Stomach (tissue), 9 donors: Measurements from ENCODE around the gene TYMS. TPM values are rescaled to one million over a fixed set of nuclear protein-coding genes. Genes with fewer than 3 reads are reported as not detected.
A peak's percentile ranks its signal among the peaks of the same experiment; 100 is the strongest.

ENCODE experiments used
- DNase-seq, 2 donors: peaks; one replicate each; pipeline versions ENCODE4 v3.0.0 to v3.0.0-alpha.2; 2013 to 2019
- H3K27ac ChIP-seq, 5 donors: fragments of 200-600 bp in 4 of 5; sonication (generic) in 4 of 5; one replicate each; pipeline ENCODE4 v1.5.1; 2013 to 2019; ENCODE audit warnings: mild to moderate bottlenecking in 1 of 5, moderate library complexity in 1 of 5
- H3K27me3 ChIP-seq, 3 donors: fragments of 200-600 bp; sonication (generic); one replicate each; pipeline ENCODE4 v1.5.1; 2017 to 2019; ENCODE audit warnings: mixed run types in 1 of 3
- H3K36me3 ChIP-seq, 4 donors: fragments of 200-600 bp; sonication (generic); 1 replicate in 3 of 4; 2 replicates in 1 of 4; pipeline ENCODE4 v1.5.1; 2016 to 2019
- H3K4me1 ChIP-seq, 4 donors: fragments of 200-600 bp; sonication (generic); one replicate each; pipeline ENCODE4 v1.5.1; 2016 to 2019
- H3K4me3 ChIP-seq, 4 donors: fragments of 200-600 bp; sonication (generic) in 3 of 4; one replicate each; pipeline ENCODE4 v1.5.1; 2016 to 2019; ENCODE audit warnings: mild to moderate bottlenecking in 1 of 4
- H3K9me3 ChIP-seq, 4 donors: fragments of 200-600 bp; sonication (generic); one replicate each; pipeline ENCODE4 v1.5.1; 2016 to 2019
- EP300 ChIP-seq: sonication (generic); formaldehyde crosslinking; IDR thresholded peaks from one replicate; pipeline ENCODE4 v1.6.1; 2017; ENCODE audit warnings: antibody characterized with exemption
- POLR2A ChIP-seq, 4 donors: fragments of 450-650 bp; IDR thresholded peaks; one replicate each; pipeline ENCODE4 v1.6.1; 2016; ENCODE audit warnings: antibody characterized with exemption in 4 of 4, control low read depth in 2 of 4, mild to moderate bottlenecking in 1 of 4, moderate library complexity in 1 of 4
- POLR2AphosphoS5 ChIP-seq, 3 donors: sonication (generic); formaldehyde crosslinking; IDR thresholded peaks; one replicate each; pipeline ENCODE4 v1.6.1; 2016; ENCODE audit warnings: antibody characterized with exemption in 3 of 3
- WGBS, 5 donors: extraction: QIAGEN DNeasy Blood & Tissue Kit in 3 of 5; methylation state at CpG; one replicate each; pipeline versions ENCODE4 v1.1.5 to v1.1.7; 2013 to 2018; 5-methylcytosine and 5-hydroxymethylcytosine counted together
- intact Hi-C: fragments of 100-400 bp; cut with DNase I; formaldehyde crosslinking; loops from one replicate; pipeline ENCODE4 v1.15.1; 2023; ENCODE audit warnings: low total_unique reads
- polyA plus RNA-seq, 3 donors: library from polyadenylated mRNA; stranded (reverse); fragments of 200-250 nt; gene quantifications; one replicate each; pipeline ENCODE4 v1.2.3, GENCODE V29; 2013
- total RNA-seq, 5 donors: library from RNA; depleted of rRNA; stranded (reverse); fragments of >200 nt; gene quantifications; one replicate each; pipeline versions ENCODE4 v1.1.0 to v1.2.3, GENCODE V29; 2014 to 2016
- TF ChIP-seq, protein P1 (sequence below), 7 experiments: fragments of 450-650 bp in 4 of 7; fragments of 200-600 bp in 3 of 7; sonication (generic) in 3 of 7; IDR thresholded peaks; one replicate each; pipeline ENCODE4 v1.5.1; 2016 to 2019; ENCODE audit warnings: antibody characterized with exemption in 7 of 7, control low read depth in 2 of 7, mild to moderate bottlenecking in 1 of 7
- donor health status: healthy with polysubstance abuse.
- donor health status: Bipolar disorder and iron deficiency.
- donor health status: healthy.

Gene TYMS
- total and polyA plus RNA-seq, 8 donors: 1.2 to 17.1 (median 8.1) TPM

DNA sequence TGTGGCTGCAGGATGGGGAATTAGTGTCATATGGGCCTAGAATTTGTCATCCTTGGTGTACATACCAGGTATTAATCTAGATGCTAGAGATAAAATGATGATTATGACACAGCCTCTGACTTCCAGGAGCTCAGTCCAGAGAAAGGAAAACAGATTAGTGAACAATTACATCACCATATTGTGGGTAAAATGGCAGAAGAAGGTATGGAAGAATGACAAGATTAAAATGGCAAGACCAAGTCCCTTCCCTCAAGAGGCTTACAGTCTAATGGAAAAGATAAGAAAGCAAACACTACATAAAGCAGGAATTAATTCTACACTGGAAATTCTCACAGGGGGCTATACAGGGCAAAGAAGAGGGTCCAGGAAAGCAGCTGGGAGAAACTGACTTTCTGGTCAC, 25.9 kb upstream of the TYMS start:
- H3K27ac ChIP-seq: no peak overlapping the region
- H3K9me3 ChIP-seq: no peaks in the 10 kb centered on the region
- intact Hi-C loops: no loop called here
- H3K4me1 ChIP-seq: no peaks in the 10 kb centered on the region
- H3K4me3 ChIP-seq: no peak overlapping the region
- TF ChIP-seq, protein P1, sequence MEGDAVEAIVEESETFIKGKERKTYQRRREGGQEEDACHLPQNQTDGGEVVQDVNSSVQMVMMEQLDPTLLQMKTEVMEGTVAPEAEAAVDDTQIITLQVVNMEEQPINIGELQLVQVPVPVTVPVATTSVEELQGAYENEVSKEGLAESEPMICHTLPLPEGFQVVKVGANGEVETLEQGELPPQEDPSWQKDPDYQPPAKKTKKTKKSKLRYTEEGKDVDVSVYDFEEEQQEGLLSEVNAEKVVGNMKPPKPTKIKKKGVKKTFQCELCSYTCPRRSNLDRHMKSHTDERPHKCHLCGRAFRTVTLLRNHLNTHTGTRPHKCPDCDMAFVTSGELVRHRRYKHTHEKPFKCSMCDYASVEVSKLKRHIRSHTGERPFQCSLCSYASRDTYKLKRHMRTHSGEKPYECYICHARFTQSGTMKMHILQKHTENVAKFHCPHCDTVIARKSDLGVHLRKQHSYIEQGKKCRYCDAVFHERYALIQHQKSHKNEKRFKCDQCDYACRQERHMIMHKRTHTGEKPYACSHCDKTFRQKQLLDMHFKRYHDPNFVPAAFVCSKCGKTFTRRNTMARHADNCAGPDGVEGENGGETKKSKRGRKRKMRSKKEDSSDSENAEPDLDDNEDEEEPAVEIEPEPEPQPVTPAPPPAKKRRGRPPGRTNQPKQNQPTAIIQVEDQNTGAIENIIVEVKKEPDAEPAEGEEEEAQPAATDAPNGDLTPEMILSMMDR (IDR thresholded peaks at IDR 0.05): no peak
- no peaks in the 10 kb centered on the region for H3K27me3 ChIP-seq
- no peaks in the 10 kb centered on the region for H3K36me3 ChIP-seq
- no peak for DNase-seq

DNA sequence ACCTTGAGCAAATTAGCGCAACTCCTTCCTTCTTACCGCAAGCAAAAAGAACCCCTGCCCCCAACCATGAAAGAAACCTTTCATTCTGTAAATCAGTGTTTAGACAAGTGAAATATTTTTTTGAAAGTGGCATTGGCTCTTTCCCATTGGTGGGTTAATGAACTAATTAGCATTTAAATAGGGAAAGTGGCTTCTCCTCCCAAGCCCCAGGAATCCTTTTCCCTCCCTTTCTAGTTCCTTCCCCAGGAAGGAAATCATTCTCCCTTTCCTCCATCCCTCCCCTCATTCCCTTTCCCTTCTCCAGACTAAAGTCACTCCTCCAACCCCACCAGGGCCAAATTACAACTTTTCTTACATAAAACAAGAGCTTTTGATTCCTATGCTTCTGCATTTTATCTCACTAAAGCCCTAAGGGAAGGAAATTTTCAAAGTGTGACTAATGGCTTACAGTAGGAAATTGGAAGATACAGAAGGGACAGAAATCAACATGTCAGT, 22.9 kb upstream of the TYMS start:
- no peaks in the 10 kb centered on the region for H3K4me1 ChIP-seq
- H3K27ac ChIP-seq: no peak overlapping the region
- TF ChIP-seq, protein P1 (IDR thresholded peaks at IDR 0.05): no peak
- TF ChIP-seq POLR2A (IDR thresholded peaks at IDR 0.05) (no peak), POLR2AphosphoS5 (IDR thresholded peaks at IDR 0.05) (no peak), EP300 (no peak)
- no peaks in the 10 kb centered on the region for H3K9me3 ChIP-seq
- 42 to 66% (median 49%) methylated on average over 2 of the region's 2 CpGs for WGBS, 5 donors
- DNase-seq: peak in 1 of 2 donors; percentile 26
- intact Hi-C loops: no loop called here
- H3K27me3 ChIP-seq: no peaks in the 10 kb centered on the region
- H3K4me3 ChIP-seq: no peak overlapping the region
- H3K36me3 ChIP-seq: no peaks in the 10 kb centered on the region

DNA sequence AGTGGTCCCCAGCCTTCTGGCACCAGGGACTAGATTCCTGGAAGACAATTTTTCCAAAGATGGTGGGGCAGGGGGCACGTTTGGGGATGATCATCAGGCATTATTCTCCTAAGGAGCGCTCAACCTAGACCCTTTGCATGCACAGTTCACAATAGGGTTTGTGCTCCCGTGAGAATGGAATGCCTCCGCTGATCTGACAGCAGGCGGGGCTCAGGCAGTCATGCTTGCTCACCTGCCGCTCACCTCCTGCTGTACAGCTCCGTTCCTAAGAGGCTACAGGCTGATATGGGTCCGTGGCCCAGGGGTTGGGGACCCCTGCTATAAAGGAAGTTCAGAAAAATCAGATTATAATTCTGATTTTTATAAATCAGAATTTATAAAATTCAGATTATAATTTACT, 22.3 kb upstream of the TYMS start:
- peak in 1 of 2 donors; percentile 30 for DNase-seq
- Histone ChIP-seq H3K4me1 (no peaks in the 10 kb centered on the region), H3K36me3 (no peaks in the 10 kb centered on the region), H3K27ac (no peak overlapping the region), H3K9me3 (no peaks in the 10 kb centered on the region), H3K4me3 (no peak overlapping the region), H3K27me3 (no peaks in the 10 kb centered on the region)
- WGBS, 5 donors: 43 to 63% (median 52%) methylated on average over 8 of the region's 8 CpGs
- no peak for TF ChIP-seq EP300
- no peak for TF ChIP-seq POLR2AphosphoS5 (IDR thresholded peaks at IDR 0.05)
- TF ChIP-seq, protein P1 (IDR thresholded peaks at IDR 0.05): no peak
- no peak for TF ChIP-seq POLR2A (IDR thresholded peaks at IDR 0.05)
- intact Hi-C loops: no loop called here

DNA sequence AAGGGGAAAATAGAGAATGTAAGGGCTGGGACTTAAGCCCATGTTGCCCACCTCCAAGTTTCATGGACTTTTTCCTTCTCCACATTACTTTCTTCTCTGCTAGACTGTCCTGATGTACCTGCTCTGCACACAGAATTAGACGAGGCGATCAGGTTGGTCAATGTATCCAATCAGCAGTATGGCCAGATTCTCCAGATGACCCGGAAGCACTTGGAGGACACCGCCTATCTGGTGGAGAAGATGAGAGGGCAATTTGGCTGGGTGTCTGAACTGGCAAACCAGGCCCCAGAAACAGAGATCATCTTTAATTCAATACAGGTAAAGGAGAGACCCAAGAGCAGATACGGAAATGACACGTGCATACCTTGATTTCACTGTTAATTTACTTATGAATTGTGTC, 16.2 kb upstream of the TYMS start:
- Histone ChIP-seq H3K27ac (no peak overlapping the region), H3K36me3 (no peaks in the 10 kb centered on the region), H3K4me3 (no peak overlapping the region), H3K27me3 (no peaks in the 10 kb centered on the region), H3K4me1 (no peaks in the 10 kb centered on the region), H3K9me3 (no peaks in the 10 kb centered on the region)
- no peak for DNase-seq
- TF ChIP-seq POLR2A (IDR thresholded peaks at IDR 0.05) (no peak), POLR2AphosphoS5 (IDR thresholded peaks at IDR 0.05) (no peak), EP300 (no peak)
- TF ChIP-seq, protein P1 (IDR thresholded peaks at IDR 0.05): no peak
- 92 to 96% (median 94%) methylated on average over 6 of the region's 6 CpGs for WGBS, 5 donors
- intact Hi-C loops: no loop called here
